ENCODE data around the gene GBP3. TPM values are rescaled to one million over a fixed set of nuclear protein-coding genes. Genes with fewer than 3 reads are reported as not detected.

The GBP3 gene
- total and polyA plus RNA-seq, 10 of the 15 experiments (the other 5 are each of a cell fraction or from before 2014, with no cell fraction given), result 0.21 to 3.1 (median 1.7) TPM

GRCh38 chr1:89041119-89041641 is 18.5 kb upstream of the GBP3 start (continued):
- TF ChIP-seq MEF2B (IDR thresholded peaks at IDR 0.05; ENCODE audit: partially characterized antibody, poor library complexity, severe bottlenecking) (peak; percentile 93), NFIC (IDR thresholded peaks at IDR 0.05; ENCODE audit: low read depth, low read length) (peak; percentile 100), CREM (IDR thresholded peaks at IDR 0.05; ENCODE audit: low read depth) (peak; percentile 84; the same call in 1 of the 2 replicates), BHLHE40 (IDR thresholded peaks at IDR 0.05; ENCODE audit: borderline replicate concordance in 1 of 2, low read depth in 2 of 2, low read length in 1 of 2) (peak; percentile 38 to 64; a peak in 2 of 4 replicates), SUPT20H (IDR thresholded peaks at IDR 0.05; ENCODE audit: borderline replicate concordance, control insufficient read depth, low read depth, low read length) (no peak), CBX5 (IDR thresholded peaks at IDR 0.05; ENCODE audit: low read depth) (peak; percentile 97), PKNOX1 (IDR thresholded peaks at IDR 0.05) (no peak), IRF4 (IDR thresholded peaks at IDR 0.05; ENCODE audit: low read depth, low read length) (0 out of 2 replicates have a peak, but pooled peaks have one; percentile 6), CBX3 (IDR thresholded peaks at IDR 0.05; ENCODE audit: borderline replicate concordance, low read depth) (no peak), YY1 (IDR thresholded peaks at IDR 0.05; ENCODE audit: low read depth, low read length) (no peak)
- TF ChIP-seq, protein P1, sequence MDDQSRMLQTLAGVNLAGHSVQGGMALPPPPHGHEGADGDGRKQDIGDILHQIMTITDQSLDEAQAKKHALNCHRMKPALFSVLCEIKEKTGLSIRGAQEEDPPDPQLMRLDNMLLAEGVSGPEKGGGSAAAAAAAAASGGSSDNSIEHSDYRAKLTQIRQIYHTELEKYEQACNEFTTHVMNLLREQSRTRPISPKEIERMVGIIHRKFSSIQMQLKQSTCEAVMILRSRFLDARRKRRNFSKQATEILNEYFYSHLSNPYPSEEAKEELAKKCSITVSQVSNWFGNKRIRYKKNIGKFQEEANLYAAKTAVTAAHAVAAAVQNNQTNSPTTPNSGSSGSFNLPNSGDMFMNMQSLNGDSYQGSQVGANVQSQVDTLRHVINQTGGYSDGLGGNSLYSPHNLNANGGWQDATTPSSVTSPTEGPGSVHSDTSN (IDR thresholded peaks at IDR 0.05; ENCODE audit: insufficient replicate concordance, low read depth, low read length), result no peak
- TF ChIP-seq, protein P2, sequence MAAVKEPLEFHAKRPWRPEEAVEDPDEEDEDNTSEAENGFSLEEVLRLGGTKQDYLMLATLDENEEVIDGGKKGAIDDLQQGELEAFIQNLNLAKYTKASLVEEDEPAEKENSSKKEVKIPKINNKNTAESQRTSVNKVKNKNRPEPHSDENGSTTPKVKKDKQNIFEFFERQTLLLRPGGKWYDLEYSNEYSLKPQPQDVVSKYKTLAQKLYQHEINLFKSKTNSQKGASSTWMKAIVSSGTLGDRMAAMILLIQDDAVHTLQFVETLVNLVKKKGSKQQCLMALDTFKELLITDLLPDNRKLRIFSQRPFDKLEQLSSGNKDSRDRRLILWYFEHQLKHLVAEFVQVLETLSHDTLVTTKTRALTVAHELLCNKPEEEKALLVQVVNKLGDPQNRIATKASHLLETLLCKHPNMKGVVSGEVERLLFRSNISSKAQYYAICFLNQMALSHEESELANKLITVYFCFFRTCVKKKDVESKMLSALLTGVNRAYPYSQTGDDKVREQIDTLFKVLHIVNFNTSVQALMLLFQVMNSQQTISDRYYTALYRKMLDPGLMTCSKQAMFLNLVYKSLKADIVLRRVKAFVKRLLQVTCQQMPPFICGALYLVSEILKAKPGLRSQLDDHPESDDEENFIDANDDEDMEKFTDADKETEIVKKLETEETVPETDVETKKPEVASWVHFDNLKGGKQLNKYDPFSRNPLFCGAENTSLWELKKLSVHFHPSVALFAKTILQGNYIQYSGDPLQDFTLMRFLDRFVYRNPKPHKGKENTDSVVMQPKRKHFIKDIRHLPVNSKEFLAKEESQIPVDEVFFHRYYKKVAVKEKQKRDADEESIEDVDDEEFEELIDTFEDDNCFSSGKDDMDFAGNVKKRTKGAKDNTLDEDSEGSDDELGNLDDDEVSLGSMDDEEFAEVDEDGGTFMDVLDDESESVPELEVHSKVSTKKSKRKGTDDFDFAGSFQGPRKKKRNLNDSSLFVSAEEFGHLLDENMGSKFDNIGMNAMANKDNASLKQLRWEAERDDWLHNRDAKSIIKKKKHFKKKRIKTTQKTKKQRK (IDR thresholded peaks at IDR 0.05; ENCODE audit: low read depth, low read length), result no peak
- TF ChIP-seq, protein P3, sequence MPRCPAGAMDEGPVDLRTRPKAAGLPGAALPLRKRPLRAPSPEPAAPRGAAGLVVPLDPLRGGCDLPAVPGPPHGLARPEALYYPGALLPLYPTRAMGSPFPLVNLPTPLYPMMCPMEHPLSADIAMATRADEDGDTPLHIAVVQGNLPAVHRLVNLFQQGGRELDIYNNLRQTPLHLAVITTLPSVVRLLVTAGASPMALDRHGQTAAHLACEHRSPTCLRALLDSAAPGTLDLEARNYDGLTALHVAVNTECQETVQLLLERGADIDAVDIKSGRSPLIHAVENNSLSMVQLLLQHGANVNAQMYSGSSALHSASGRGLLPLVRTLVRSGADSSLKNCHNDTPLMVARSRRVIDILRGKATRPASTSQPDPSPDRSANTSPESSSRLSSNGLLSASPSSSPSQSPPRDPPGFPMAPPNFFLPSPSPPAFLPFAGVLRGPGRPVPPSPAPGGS (IDR thresholded peaks at IDR 0.05; ENCODE audit: borderline replicate concordance, insufficient read depth, low read depth, low read length, poor library complexity, severe bottlenecking), result peak; percentile 66
- TF ChIP-seq, protein P4, sequence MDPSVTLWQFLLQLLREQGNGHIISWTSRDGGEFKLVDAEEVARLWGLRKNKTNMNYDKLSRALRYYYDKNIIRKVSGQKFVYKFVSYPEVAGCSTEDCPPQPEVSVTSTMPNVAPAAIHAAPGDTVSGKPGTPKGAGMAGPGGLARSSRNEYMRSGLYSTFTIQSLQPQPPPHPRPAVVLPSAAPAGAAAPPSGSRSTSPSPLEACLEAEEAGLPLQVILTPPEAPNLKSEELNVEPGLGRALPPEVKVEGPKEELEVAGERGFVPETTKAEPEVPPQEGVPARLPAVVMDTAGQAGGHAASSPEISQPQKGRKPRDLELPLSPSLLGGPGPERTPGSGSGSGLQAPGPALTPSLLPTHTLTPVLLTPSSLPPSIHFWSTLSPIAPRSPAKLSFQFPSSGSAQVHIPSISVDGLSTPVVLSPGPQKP (IDR thresholded peaks at IDR 0.05; ENCODE audit: low read depth, low read length), result no peak
- TF ChIP-seq, protein P5, sequence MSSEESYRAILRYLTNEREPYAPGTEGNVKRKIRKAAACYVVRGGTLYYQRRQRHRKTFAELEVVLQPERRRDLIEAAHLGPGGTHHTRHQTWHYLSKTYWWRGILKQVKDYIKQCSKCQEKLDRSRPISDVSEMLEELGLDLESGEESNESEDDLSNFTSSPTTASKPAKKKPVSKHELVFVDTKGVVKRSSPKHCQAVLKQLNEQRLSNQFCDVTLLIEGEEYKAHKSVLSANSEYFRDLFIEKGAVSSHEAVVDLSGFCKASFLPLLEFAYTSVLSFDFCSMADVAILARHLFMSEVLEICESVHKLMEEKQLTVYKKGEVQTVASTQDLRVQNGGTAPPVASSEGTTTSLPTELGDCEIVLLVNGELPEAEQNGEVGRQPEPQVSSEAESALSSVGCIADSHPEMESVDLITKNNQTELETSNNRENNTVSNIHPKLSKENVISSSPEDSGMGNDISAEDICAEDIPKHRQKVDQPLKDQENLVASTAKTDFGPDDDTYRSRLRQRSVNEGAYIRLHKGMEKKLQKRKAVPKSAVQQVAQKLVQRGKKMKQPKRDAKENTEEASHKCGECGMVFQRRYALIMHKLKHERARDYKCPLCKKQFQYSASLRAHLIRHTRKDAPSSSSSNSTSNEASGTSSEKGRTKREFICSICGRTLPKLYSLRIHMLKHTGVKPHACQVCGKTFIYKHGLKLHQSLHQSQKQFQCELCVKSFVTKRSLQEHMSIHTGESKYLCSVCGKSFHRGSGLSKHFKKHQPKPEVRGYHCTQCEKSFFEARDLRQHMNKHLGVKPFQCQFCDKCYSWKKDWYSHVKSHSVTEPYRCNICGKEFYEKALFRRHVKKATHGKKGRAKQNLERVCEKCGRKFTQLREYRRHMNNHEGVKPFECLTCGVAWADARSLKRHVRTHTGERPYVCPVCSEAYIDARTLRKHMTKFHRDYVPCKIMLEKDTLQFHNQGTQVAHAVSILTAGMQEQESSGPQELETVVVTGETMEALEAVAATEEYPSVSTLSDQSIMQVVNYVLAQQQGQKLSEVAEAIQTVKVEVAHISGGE (CRISPR knock-in tag; IDR thresholded peaks at IDR 0.05), result no peak
